SK-N-MC (cell line): ENCODE measurements around the gene EMID1.

Experiments used
- DNase-seq: peaks from one replicate; pipeline ENCODE4 v3.0.0-alpha.2; 2011; ENCODE audit warnings: low read depth, low spot score
- H3K27ac ChIP-seq: fragments of 200-600 bp; sonication (generic); 2 replicates; pipeline ENCODE4 v1.5.1; 2016; ENCODE audit warnings: mixed run types
- H3K36me3 ChIP-seq: fragments of 200-600 bp; sonication (generic); 2 replicates; pipeline ENCODE4 v1.6.1; 2017; ENCODE audit warnings: antibody characterized with exemption, low read length, mixed read lengths; ENCODE audit not compliant: insufficient read depth
- H3K4me3 ChIP-seq: fragments of 200-600 bp; sonication (generic); 2 replicates; pipeline ENCODE4 v1.5.1; 2016
- H3K9ac ChIP-seq: fragments of 200-600 bp; sonication (generic); 2 replicates; pipeline ENCODE4 v1.8.0; 2017; ENCODE audit warnings: mixed run types, mixed read lengths; ENCODE audit not compliant: insufficient read length
- H3K9me3 ChIP-seq: fragments of 200-600 bp; sonication (generic); 2 replicates; pipeline ENCODE4 v1.6.1; 2017; ENCODE audit warnings: low read depth, mild to moderate bottlenecking, antibody characterized with exemption, low read length, moderate library complexity, mixed read lengths
- EZH2 ChIP-seq: fragments of 200-600 bp; sonication (generic); IDR thresholded peaks from one replicate; pipeline ENCODE4 v1.6.1; 2017; ENCODE audit warnings: antibody characterized with exemption
- FOXP2 ChIP-seq: optimal IDR thresholded peaks from 2 replicates; pipeline ENCODE3; 2011; ENCODE audit warnings: mild to moderate bottlenecking, moderate library complexity; ENCODE audit not compliant: insufficient read depth; ENCODE audit errors: extremely low read length, control extremely low read depth
- POLR2AphosphoS5 ChIP-seq: IDR thresholded peaks from 2 replicates; pipeline ENCODE4 v1.6.1; 2012; ENCODE audit warnings: mild to moderate bottlenecking, low read depth, low read length, borderline replicate concordance

EMID1 gene

DNA sequence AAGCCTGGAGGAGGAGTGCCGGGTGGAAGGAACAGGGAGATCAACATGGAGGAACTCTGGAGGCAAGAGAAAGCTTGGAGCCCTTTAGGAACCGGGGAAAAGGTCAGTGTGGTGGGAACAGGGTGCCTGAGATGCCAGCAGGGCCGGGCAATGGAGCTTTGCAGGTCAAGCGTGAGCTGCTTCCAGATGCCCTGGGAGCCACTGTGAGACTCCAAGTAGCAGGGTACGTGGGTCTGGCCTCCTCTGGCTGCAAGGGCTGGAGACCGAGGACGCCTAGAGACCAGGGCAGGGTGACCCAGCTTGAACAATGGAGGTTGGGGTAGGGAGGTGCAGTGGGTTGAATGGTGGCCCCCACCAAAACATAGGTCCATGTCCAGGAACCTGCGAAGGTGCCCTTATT lies 15.6 kb upstream of the EMID1 start:
- Histone ChIP-seq H3K4me3 (no peak overlapping the region), H3K36me3 (no peaks in the 10 kb centered on the region), H3K9ac (no peak overlapping the region), H3K9me3 (no peaks in the 10 kb centered on the region), H3K27ac (no peak overlapping the region)
- TF ChIP-seq FOXP2 (no peak), EZH2 (no peak), POLR2AphosphoS5 (no peak)
- DNase-seq = no peak

DNA sequence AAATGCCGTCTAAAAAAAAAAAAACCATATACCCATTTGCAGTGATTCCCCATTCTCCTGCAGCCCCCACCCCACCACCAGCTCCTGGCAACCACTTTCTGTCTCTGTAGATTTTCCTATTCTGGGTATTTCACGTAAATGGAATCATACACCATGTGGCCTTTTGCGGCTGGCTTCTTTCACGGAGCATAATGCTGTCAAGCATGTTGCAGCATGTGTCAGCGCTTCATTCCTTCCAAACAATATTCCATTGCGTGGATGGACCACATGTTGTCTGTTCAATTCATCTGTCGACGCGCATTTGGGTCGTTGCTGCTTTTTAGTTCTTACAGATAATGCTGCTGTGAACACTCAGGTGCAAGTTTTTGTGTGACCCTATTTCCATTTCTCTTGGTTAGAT lies 14.8 kb upstream of the EMID1 start:
- Histone ChIP-seq H3K9me3 (no peaks in the 10 kb centered on the region), H3K4me3 (no peak overlapping the region), H3K27ac (no peak overlapping the region), H3K9ac (no peak overlapping the region), H3K36me3 (no peaks in the 10 kb centered on the region)
- TF ChIP-seq EZH2 = no peak
- DNase-seq = no peak

DNA sequence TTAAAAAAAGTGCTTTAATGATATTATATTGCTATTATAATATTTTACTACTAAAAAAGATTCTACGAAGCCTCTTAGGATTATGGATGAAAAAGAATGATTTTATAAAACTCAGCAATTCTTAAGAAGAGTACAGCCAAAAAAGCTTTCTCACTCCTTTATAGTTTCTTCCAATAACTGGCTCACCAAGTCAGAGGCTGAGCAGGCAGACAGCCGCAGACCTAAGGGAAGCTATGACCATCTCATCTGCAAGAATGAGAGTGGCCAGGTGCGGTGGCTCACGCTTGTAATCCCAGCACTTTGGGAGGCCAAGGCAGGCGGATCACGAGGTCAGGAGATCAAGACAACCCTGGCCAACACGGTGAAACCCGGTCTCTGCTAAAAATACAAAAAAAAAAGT lies 12.7 kb upstream of the EMID1 start:
- no peak for TF ChIP-seq POLR2AphosphoS5
- TF ChIP-seq EZH2 = no peak
- no peak for TF ChIP-seq FOXP2
- H3K36me3 ChIP-seq = no peaks in the 10 kb centered on the region

DNA sequence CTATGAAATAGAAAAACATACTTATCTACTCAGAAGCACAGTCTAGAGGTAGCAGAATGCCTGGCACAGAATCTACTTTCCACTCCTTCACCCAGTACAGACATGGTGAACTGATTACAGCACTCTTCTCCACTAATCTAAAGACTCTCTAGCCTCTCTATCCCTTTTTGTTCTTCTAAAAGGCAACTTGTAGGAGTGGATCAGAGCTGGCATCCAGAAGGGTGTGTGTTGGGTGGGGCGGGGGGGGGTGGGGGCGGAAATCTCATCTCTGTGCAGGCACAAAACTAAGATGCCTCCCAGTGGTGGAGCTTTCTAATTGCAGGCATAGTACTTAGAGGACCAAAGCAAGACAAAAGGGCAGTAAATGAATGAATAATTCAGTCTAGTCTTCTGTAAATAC lies 11.5 kb upstream of the EMID1 start:
- Histone ChIP-seq H3K27ac (no peak overlapping the region), H3K9ac (no peak overlapping the region), H3K36me3 (no peaks in the 10 kb centered on the region), H3K4me3 (no peak overlapping the region), H3K9me3 (no peaks in the 10 kb centered on the region)
- no peak for DNase-seq
- TF ChIP-seq POLR2AphosphoS5 (no peak), FOXP2 (no peak), EZH2 (no peak)

More for the DNA sequence above, 12.7 kb upstream of the EMID1 start:
- no peak overlapping the region for H3K9ac ChIP-seq
- no peaks in the 10 kb centered on the region for H3K9me3 ChIP-seq
- H3K4me3 ChIP-seq = no peak overlapping the region
- H3K27ac ChIP-seq = no peak overlapping the region
- DNase-seq = no peak

DNA sequence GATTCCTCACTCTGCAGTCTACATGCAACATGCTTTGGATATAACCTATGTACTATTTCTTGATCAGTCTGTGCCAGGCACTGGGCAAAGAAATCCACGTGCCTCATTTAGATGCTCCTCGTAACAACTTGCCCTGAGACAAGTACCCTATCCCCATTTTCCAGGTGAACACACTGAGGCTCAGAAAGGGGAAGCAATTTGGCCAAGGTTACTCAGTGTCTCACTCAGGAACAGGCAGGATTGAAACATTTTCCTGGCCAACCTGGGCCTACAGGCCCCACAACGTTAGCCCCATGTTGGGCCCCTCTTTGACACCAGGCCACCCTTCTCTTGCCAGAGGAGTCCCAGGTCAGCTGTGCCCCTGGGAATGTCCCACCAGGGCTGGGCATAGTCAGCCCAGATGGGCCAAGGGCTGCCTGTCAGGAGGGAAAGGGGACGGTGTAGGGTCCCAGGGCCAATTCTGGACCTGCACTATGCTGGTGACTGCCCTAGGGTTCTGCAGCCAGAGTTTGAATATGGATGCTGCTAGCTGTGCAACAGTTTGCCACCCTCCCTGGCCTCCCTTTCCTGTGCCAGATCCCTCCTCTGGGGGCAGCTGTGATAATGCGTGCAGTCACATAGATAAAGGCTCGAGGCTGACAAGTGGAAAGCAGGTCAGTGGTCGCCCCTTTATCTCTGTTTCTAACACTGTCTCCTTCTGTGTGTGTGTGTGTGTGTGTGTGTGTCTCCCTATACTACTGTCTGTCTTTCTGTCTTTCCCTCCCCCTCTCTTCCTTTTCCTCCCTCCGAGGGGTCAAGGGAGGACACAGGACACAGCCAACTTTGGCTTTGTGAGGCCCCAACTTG lies 10.4 kb upstream of the EMID1 start:
- no peak for DNase-seq
- no peak for TF ChIP-seq EZH2
- no peak for TF ChIP-seq FOXP2
- TF ChIP-seq POLR2AphosphoS5 = no peak
- H3K27ac ChIP-seq = no peak overlapping the region
- H3K9me3 ChIP-seq = no peaks in the 10 kb centered on the region
- H3K9ac ChIP-seq = no peak overlapping the region
- H3K36me3 ChIP-seq = no peaks in the 10 kb centered on the region
- no peak overlapping the region for H3K4me3 ChIP-seq

DNA sequence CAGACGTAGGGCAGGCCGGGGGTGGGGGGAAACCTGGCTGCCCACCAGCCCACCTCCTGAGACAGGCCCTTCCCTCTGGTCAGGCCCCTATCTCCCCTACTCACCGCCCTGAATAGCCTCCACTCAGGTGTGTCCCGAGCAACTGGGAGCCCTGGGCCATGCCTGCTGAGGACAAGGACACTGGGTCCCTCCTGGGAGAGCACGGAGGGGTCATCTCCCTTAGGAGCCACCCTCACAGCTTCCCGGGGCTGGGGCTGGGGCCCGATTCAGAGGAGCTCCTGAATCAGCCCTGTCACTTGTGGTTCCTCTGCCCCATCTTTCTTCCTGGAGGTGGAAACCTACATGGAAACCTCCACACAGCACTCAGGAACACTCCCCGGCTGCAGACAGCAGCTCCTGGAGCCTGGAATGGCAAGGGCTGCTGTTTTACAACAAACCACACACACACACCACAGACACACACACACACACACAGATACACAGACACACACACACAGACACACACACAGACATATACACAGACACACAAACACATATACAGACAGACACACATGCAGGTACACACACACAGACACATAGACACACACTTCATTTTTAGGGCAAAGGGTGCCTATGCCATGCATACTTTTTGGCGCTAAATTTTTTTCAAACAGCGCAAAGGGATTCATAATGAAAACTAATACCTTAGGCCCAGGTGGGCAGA lies 9.6 kb upstream of the EMID1 start:
- Histone ChIP-seq H3K4me3 (no peak overlapping the region), H3K9ac (no peak overlapping the region), H3K27ac (no peak overlapping the region), H3K9me3 (no peaks in the 10 kb centered on the region), H3K36me3 (no peaks in the 10 kb centered on the region)
- TF ChIP-seq FOXP2 = no peak
- no peak for TF ChIP-seq EZH2
- DNase-seq = no peak

DNA sequence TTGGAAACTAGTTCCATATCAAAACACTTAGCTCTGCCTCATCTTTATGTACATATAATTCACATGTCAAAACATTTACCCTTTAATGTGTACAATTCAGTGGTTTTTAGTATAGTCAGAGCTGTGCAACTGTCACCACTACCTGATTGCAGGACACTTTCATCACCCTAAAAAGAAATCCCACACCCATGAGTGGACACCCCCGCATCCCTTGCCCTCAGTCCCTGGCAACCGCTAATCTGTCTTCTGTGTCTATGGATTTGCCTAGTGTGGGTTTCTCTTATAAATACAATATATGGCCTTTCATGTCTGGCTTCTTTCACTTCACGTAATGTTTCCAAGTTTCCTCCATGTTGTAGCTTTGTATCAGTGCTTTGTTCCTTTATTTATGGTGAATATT lies 8.6 kb upstream of the EMID1 start:
- Histone ChIP-seq H3K36me3 (no peaks in the 10 kb centered on the region), H3K4me3 (no peak overlapping the region), H3K27ac (no peak overlapping the region), H3K9me3 (no peaks in the 10 kb centered on the region), H3K9ac (no peak overlapping the region)
- no peak for DNase-seq
- TF ChIP-seq FOXP2 (no peak), EZH2 (no peak), POLR2AphosphoS5 (no peak)

DNA sequence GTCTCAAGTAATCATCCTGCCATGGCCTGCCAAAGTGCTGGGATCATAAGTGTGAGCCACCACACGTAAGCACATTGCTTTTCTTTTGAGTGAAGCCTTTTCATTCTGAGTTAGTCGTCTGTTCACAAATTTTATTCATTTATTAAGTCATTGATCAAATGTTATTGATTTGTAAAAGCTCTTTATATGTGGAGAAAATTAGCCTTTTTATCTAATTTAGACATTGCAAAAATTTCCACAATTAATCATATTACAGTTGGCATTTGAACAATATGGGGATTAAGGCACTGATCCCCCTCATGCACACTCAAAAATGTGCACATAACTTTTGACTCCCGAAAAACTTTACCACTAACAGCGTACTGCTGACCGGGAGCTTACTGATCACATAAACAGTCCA lies 7.5 kb upstream of the EMID1 start:
- Histone ChIP-seq H3K9ac (no peak overlapping the region), H3K9me3 (no peaks in the 10 kb centered on the region), H3K36me3 (no peaks in the 10 kb centered on the region), H3K4me3 (no peak overlapping the region), H3K27ac (no peak overlapping the region)
- TF ChIP-seq FOXP2 (no peak), EZH2 (no peak), POLR2AphosphoS5 (no peak)
- no peak for DNase-seq
